Measurements from ENCODE around the gene HDAC4.

The HDAC4 gene

DNA sequence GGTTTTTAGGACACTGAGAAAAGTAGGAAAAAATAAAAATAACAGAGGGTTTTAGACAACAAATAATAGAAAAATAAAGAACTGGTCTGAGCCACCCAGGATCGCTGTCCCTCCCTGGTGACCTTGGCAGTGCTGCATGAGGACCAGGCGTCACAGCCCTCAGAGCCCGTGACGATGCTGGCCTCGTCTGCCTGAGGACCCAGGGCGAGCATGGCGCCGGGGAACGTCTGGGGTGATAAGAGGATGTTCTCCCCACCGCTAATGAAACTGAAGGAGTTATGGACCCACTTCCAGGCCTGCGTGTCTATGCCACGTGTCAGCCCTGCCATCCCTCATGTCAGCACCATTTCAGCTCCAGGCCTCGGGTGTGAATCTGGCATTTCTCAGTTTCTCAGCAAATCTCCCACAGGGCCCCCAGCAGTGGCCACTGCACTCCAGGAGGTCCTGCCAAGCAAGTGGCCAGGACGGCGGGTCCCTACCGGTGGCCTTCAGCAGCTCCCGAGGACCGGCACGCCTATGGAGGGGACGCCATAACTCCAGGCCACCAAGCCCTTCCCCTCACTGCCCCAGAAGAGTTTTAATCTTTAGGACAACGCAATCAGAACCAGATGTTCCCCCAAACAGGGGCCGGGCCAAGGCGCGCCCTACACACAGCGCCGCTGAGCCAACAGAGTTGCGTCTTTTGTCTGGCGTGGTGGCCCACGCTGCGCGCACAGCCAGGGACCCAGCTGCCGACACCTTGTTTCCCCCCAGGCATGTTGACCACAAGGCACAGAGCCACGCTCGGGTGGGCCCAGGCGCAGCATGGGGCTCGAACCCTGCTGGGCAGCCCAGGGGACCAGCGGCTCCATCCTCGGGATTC is 373.2 kb downstream of the HDAC4 start:
- TF ChIP-seq, protein P1, sequence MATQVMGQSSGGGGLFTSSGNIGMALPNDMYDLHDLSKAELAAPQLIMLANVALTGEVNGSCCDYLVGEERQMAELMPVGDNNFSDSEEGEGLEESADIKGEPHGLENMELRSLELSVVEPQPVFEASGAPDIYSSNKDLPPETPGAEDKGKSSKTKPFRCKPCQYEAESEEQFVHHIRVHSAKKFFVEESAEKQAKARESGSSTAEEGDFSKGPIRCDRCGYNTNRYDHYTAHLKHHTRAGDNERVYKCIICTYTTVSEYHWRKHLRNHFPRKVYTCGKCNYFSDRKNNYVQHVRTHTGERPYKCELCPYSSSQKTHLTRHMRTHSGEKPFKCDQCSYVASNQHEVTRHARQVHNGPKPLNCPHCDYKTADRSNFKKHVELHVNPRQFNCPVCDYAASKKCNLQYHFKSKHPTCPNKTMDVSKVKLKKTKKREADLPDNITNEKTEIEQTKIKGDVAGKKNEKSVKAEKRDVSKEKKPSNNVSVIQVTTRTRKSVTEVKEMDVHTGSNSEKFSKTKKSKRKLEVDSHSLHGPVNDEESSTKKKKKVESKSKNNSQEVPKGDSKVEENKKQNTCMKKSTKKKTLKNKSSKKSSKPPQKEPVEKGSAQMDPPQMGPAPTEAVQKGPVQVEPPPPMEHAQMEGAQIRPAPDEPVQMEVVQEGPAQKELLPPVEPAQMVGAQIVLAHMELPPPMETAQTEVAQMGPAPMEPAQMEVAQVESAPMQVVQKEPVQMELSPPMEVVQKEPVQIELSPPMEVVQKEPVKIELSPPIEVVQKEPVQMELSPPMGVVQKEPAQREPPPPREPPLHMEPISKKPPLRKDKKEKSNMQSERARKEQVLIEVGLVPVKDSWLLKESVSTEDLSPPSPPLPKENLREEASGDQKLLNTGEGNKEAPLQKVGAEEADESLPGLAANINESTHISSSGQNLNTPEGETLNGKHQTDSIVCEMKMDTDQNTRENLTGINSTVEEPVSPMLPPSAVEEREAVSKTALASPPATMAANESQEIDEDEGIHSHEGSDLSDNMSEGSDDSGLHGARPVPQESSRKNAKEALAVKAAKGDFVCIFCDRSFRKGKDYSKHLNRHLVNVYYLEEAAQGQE (IDR thresholded peaks at IDR 0.05; ENCODE audit: insufficient replicate concordance, low read depth), result no peak
- TF ChIP-seq, protein P2, sequence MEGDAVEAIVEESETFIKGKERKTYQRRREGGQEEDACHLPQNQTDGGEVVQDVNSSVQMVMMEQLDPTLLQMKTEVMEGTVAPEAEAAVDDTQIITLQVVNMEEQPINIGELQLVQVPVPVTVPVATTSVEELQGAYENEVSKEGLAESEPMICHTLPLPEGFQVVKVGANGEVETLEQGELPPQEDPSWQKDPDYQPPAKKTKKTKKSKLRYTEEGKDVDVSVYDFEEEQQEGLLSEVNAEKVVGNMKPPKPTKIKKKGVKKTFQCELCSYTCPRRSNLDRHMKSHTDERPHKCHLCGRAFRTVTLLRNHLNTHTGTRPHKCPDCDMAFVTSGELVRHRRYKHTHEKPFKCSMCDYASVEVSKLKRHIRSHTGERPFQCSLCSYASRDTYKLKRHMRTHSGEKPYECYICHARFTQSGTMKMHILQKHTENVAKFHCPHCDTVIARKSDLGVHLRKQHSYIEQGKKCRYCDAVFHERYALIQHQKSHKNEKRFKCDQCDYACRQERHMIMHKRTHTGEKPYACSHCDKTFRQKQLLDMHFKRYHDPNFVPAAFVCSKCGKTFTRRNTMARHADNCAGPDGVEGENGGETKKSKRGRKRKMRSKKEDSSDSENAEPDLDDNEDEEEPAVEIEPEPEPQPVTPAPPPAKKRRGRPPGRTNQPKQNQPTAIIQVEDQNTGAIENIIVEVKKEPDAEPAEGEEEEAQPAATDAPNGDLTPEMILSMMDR (IDR thresholded peaks at IDR 0.05; ENCODE audit: insufficient read depth, low read length), result no peak
- TF ChIP-seq POLR2AphosphoS5 (IDR thresholded peaks at IDR 0.05; ENCODE audit: low read depth) (no peak), SPI1 (IDR thresholded peaks at IDR 0.05; ENCODE audit: borderline replicate concordance, low read depth) (no peak), GABPA (IDR thresholded peaks at IDR 0.05; ENCODE audit: low read depth) (no peak)
- Histone ChIP-seq H3K27ac (replicated peaks) (no peak overlapping the region), H3K27me3 (ENCODE audit: insufficient read depth, poor library complexity, severe bottlenecking) (peaks cover 14% of the 10 kb centered on the region), H3K4me3 (replicated peaks; ENCODE audit: insufficient read depth, low read length) (no peak overlapping the region)
- no peak for DNase-seq (ENCODE audit: low read depth in 1 of 2, low spot score in 1 of 2)

DNA sequence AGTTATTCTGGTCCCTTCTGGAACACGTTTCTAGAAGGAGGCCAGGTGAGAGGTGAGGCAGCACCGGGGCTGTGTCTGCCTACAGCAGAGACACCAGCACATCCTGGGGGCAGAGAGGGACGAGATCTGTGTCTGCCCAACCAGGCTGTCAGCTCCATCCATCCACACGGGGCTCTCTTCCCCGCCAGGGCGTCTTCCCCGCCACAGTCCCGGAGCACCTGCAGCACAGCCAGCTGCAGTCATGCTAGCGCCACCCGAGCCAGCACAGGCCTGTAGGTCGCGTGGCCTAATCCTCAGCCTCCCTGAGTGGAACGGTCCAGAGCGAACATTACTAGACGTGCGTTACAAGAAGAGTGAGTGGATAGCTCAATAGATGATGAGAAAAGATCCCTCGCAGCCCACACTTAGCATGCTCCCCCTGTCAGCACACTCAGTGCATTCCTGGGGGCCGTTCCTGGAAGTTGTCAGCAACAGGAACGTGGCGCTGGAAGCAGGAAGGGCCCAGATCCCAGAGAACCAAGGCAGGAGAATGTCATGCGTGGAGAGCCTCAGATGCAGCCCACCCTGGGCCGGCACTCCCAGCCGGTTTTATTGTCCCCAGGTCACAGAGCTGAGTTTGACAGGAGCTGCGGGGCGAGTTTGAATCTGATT is 374.0 kb downstream of the HDAC4 start:
- Histone ChIP-seq H3K27ac (replicated peaks) (no peak overlapping the region), H3K27me3 (ENCODE audit: insufficient read depth, poor library complexity, severe bottlenecking) (peaks cover 10% of the 10 kb centered on the region), H3K4me3 (replicated peaks; ENCODE audit: insufficient read depth, low read length) (no peak overlapping the region)
- TF ChIP-seq, protein P1 (IDR thresholded peaks at IDR 0.05; ENCODE audit: insufficient replicate concordance, low read depth), result no peak
- TF ChIP-seq SPI1 (IDR thresholded peaks at IDR 0.05; ENCODE audit: borderline replicate concordance, low read depth), result no peak
- no peak for TF ChIP-seq POLR2AphosphoS5 (IDR thresholded peaks at IDR 0.05; ENCODE audit: low read depth)
- TF ChIP-seq GABPA (IDR thresholded peaks at IDR 0.05; ENCODE audit: low read depth), result no peak
- TF ChIP-seq, protein P2 (IDR thresholded peaks at IDR 0.05; ENCODE audit: insufficient read depth, low read length), result no peak
- DNase-seq (ENCODE audit: low read depth in 1 of 2, low spot score in 1 of 2), result no peak

DNA sequence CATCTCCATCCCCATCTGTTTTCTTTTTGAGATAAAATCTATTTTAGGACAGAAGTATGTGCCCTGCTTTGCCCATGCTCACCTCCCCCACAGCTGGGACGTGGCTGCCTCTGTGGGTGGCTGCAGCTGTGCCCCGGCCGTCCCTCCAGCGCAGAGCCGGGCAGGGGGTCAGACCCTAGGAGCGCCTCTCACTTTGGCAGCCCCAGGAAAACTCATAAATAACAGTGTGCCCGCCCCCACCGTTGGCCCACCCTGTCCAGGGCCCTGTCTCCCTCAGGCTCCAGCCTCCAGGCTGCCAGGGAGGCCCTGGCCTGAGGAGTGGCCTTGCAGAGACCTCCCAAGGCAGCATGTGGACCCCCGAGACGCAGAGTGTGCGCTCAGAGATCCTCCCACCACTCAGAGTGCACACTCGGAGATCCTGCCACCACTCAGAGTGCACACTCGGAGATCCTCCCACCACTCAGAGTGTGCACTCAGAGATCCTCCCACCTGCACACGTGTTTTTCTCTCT is 374.8 kb downstream of the HDAC4 start:
- DNase-seq (ENCODE audit: low read depth in 1 of 2, low spot score in 1 of 2), result no peak
- no peak overlapping the region for H3K27ac ChIP-seq (replicated peaks)

More for the DNA sequence above, 374.8 kb downstream of the HDAC4 start:
- TF ChIP-seq, protein P2 (IDR thresholded peaks at IDR 0.05; ENCODE audit: insufficient read depth, low read length), result no peak
- no peak for TF ChIP-seq POLR2AphosphoS5 (IDR thresholded peaks at IDR 0.05; ENCODE audit: low read depth)
- TF ChIP-seq, protein P1 (IDR thresholded peaks at IDR 0.05; ENCODE audit: insufficient replicate concordance, low read depth), result no peak
- TF ChIP-seq SPI1 (IDR thresholded peaks at IDR 0.05; ENCODE audit: borderline replicate concordance, low read depth), result no peak
- TF ChIP-seq GABPA (IDR thresholded peaks at IDR 0.05; ENCODE audit: low read depth), result no peak
- Histone ChIP-seq H3K4me3 (replicated peaks; ENCODE audit: insufficient read depth, low read length) (no peak overlapping the region), H3K27me3 (ENCODE audit: insufficient read depth, poor library complexity, severe bottlenecking) (peaks cover 10% of the 10 kb centered on the region)

All from HL-60 (cell line).